IMR-90 (cell line): ENCODE data around the gene KLHL25.

Experiments
- CEBPB ChIP-seq: IDR thresholded peaks from 2 replicates; pipeline ENCODE4 v1.6.1; 2012; ENCODE audit warnings: low read depth, low read length, improper control_type of control experiment
- CTCF ChIP-seq: conservative IDR thresholded peaks from 2 replicates; pipeline ENCODE4 v1.5.1; 2012; ENCODE audit warnings: mild to moderate bottlenecking, low read depth, low read length, improper control_type of control experiment
- POLR2A ChIP-seq: IDR thresholded peaks from 2 replicates; pipeline ENCODE4 v1.6.1; 2012; ENCODE audit warnings: mild to moderate bottlenecking, low read depth, low read length
- TF ChIP-seq, protein P1 (sequence below): fragments of 150-350 bp; IDR thresholded peaks from 2 replicates; pipeline ENCODE4 v1.6.1; 2017; ENCODE audit warnings: mild to moderate bottlenecking, antibody characterized with exemption, low read length, low read depth

DNA sequence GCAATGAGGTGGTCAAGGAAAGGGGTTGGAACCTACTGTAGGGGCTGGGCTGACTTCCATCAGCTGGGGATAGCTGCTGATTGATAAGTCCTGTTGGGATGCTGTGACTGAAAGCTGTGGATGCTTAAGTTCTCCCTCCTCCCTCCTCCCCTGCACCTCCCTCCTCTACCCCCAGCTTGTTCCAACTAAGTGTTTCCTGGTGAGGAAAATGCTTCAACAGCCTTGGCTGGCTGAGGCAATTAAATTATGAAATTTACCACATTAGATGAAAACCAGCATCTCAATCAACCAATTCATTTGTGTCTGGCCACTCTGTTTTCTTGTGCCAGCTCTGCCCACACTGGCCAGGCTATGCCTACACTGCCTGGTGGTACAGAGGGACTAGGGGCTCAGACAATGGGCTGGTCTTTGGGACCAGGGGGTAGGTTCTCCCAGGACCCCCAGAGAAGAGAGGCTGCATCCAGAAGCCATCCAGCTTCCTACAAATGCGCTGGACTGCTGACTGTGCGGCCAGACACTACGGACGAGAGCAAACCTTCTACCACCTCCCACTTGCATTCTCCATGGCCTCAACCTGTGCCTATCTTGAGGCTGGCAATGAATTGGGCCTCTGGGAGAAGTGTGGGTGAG, 2.5 kb downstream of the KLHL25 start:
- TF ChIP-seq CTCF: no peak
- no peak for TF ChIP-seq CEBPB
- TF ChIP-seq POLR2A: no peak
- TF ChIP-seq, protein P1, sequence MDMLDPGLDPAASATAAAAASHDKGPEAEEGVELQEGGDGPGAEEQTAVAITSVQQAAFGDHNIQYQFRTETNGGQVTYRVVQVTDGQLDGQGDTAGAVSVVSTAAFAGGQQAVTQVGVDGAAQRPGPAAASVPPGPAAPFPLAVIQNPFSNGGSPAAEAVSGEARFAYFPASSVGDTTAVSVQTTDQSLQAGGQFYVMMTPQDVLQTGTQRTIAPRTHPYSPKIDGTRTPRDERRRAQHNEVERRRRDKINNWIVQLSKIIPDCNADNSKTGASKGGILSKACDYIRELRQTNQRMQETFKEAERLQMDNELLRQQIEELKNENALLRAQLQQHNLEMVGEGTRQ: no peak
